SH-SY5Y (cell line): ENCODE results near the gene GNAT2.

Experiments
- GATA2 ChIP-seq: IDR thresholded peaks from 2 replicates; pipeline ENCODE4 v1.6.1; 2011; ENCODE audit warnings: mild to moderate bottlenecking, low read depth, low read length
- GATA3 ChIP-seq: IDR thresholded peaks from 2 replicates; pipeline ENCODE4 v1.6.1; 2011; ENCODE audit warnings: low read depth, mild to moderate bottlenecking, low read length, moderate library complexity

GRCh38 chr1:109613361-109614147, 5.9 kb downstream of the GNAT2 start:
- TF ChIP-seq GATA2 (no peak), GATA3 (no peak)
